Endothelial cell (in vitro differentiated cells): ENCODE data around the gene B4GALT1. TPM values are rescaled to one million over a fixed set of nuclear protein-coding genes. Genes with fewer than 3 reads are reported as not detected.

ENCODE experiments used
- DNase-seq: peaks from one replicate; pipeline ENCODE4 v3.0.0; 2021; ENCODE audit warnings: low spot score
- H3K27ac Mint-ChIP-seq: one replicate; pipeline ENCODE4 v1.8.0; 2021; ENCODE audit warnings: mixed read lengths, inconsistent platforms; ENCODE audit not compliant: unreplicated experiment
- H3K27me3 Mint-ChIP-seq: one replicate; pipeline ENCODE4 v1.8.0; 2021; ENCODE audit warnings: mild to moderate bottlenecking, moderate library complexity, mixed read lengths, inconsistent platforms; ENCODE audit not compliant: unreplicated experiment
- H3K36me3 Mint-ChIP-seq: one replicate; pipeline ENCODE4 v1.8.0; 2021; ENCODE audit warnings: mild to moderate bottlenecking, low read depth, mixed read lengths, inconsistent platforms; ENCODE audit not compliant: unreplicated experiment
- H3K4me1 Mint-ChIP-seq: one replicate; pipeline ENCODE4 v1.8.0; 2021; ENCODE audit warnings: mild to moderate bottlenecking, mixed read lengths, inconsistent platforms; ENCODE audit not compliant: unreplicated experiment
- H3K4me3 Mint-ChIP-seq: one replicate; pipeline ENCODE4 v1.8.0; 2021; ENCODE audit warnings: mild to moderate bottlenecking, mixed read lengths, inconsistent platforms; ENCODE audit not compliant: unreplicated experiment
- H3K9me3 Mint-ChIP-seq: one replicate; pipeline ENCODE4 v1.8.0; 2021; ENCODE audit warnings: mixed read lengths, inconsistent platforms; ENCODE audit not compliant: unreplicated experiment
- CTCF ChIP-seq: fragments of 200-600 bp; sonication (generic); IDR thresholded peaks from one replicate; pipeline ENCODE4 v1.5.0; 2021; ENCODE audit warnings: antibody characterized with exemption; ENCODE audit not compliant: unreplicated experiment
- long read RNA-seq: library from polyadenylated mRNA; unstranded; transcript quantifications from one replicate; pipeline ENCODE4 v2.0.0, GENCODE V29; 2020; ENCODE audit not compliant: unreplicated experiment
- total RNA-seq: library from RNA; stranded (reverse); fragmentation: NEBNext Ultra II Directional; extraction: Animal tissue kit (Norgen Biotek cat#: 25700); gene quantifications from one replicate; pipeline ENCODE4 v1.2.1, GENCODE V29; 2021; ENCODE audit not compliant: unreplicated experiment

B4GALT1 gene, protein sequence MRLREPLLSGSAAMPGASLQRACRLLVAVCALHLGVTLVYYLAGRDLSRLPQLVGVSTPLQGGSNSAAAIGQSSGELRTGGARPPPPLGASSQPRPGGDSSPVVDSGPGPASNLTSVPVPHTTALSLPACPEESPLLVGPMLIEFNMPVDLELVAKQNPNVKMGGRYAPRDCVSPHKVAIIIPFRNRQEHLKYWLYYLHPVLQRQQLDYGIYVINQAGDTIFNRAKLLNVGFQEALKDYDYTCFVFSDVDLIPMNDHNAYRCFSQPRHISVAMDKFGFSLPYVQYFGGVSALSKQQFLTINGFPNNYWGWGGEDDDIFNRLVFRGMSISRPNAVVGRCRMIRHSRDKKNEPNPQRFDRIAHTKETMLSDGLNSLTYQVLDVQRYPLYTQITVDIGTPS
- 86.7 TPM for total RNA-seq
- long read RNA-seq, full-length matches to known transcripts, result 1 of 18 reads
- long read RNA-seq, partial matches to known transcripts, result 1 of 18 reads
- long read RNA-seq, other reads (novel, unspliced or antisense), result 16 of 18 reads

DNA sequence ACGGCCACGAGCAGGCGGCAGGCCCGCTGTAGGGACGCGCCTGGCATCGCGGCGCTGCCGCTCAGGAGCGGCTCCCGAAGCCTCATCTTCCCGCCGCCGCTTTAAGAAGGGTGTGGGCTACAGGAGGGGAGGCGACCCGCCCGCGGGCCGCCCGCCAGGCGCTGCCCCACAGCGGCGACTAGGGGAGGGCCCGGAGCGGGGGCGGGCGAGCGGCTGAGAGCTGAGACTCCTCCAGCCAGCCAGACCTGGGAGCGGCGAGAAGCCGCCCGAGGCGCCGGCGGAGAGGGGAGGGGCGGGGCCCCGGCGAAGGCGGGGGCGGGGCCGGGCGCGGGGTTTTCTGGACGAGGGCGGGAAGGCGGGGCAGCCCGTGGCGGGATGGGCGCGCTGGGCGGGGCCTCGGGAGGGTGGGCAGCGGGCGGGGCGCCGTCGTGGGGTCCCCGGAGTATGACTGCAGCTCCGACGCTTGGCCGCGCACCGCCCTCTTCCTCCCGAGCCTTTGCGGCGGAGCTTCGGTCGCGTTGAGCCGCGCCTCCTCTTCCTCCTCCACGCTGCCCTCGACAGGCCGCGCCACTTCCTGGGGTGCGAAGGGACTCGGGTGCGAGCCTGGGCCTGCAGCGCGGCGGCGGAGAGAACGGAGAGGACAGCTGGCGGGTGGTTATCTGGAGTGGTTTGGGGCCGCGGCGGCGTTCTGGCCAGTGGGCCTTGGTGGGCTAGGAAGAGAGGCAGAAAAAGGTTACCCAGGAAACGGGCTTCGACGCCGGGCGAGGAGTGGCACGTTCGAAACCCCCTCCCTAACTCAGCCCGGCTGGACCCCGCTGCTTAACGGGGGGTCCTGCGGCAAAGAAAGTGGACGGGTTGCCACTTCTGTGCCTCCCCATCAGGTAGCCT, at the start of gene B4GALT1:
TSS of gene B4GALT1 (minus strand) at position 253 of the 888 bp plus-strand sequence. CDS start at position 86, 167 bp downstream.
- DNase-seq, result peak; percentile 98
- Mint-ChIP-seq H3K9me3 (no peaks in the 10 kb centered on the region), H3K36me3 (peaks cover 9% of the 10 kb centered on the region), H3K27ac (peak within 1 kb of the TSS; percentile 74), H3K4me1 (peaks cover 61% of the 10 kb centered on the region), H3K27me3 (peaks cover 20% of the 10 kb centered on the region), H3K4me3 (peak within 1 kb of the TSS; percentile 96)
- no peak for TF ChIP-seq CTCF

DNA sequence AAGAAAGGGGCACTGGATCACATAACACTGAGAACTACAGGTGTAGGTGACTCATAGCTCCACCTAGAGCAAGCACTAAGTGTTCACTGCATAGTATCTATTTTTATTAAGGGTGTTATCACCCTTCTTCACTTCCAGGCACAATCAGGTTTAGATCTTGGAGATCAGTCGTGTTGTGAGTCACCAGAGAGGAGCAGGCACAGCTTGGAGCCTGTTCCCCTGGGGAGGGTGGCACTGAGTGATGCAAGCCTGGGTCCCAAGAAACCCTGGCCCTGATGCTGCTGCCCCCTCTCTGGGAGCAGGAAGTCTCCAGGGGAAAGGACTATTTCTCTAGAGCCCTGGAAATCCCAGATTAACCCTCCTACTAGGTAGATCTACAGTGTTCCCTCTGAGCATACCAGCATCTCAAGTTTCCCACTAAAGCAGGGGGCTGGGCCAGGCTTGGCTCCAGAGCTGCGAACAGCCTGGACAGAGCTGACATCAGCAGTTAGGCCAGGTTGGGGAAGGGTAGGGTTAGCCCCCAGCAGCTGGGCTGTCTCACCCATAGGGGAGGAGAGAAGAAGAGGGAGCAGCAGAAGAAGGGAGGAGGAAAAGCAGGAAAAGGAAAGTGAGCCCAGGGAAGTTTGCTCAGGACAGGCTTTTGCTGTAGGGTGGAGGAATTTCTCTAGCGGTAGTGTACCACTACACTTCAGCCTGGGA, 44.7 kb upstream of the B4GALT1 start:
- DNase-seq, result no peak
- TF ChIP-seq CTCF, result no peak
- H3K36me3 Mint-ChIP-seq, result no peaks in the 10 kb centered on the region
- no peak overlapping the region for H3K4me3 Mint-ChIP-seq
- no peak overlapping the region for H3K27ac Mint-ChIP-seq
- no peaks in the 10 kb centered on the region for H3K27me3 Mint-ChIP-seq
- no peaks in the 10 kb centered on the region for H3K9me3 Mint-ChIP-seq
- H3K4me1 Mint-ChIP-seq, result peaks cover 3% of the 10 kb centered on the region

DNA sequence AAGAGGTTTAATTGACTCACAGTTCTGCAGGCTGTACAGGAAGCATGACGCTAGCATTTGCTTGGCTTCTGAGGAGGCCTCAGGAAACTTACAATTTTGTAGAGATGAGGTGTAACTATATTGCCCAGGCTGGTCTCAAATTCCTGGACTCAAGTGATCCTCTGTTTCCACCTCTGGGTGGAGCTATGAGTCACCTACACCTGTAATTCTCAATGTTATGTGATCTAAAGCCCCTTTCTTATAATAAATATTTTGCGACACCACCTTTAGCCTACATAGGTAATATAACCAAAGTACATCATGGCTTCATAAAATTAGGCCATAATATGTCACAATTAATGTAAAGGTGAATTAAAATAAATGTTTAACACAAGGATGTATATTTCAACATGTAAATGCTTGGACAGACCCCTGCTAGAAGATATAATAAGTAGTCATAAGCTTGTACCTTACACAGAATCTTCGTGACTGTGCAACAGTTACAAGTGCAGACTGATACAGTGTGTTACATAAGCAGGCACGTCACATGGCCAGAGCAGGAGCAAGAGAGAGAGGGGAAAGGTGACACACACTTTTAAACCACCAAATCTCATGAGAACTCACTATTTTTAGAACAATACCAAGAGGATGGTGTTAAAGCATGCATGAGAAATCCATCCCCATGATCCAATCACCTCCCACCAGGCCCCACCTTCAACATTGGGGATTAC, 43.0 kb upstream of the B4GALT1 start:
- no peaks in the 10 kb centered on the region for H3K36me3 Mint-ChIP-seq
- no peak for DNase-seq

DNA sequence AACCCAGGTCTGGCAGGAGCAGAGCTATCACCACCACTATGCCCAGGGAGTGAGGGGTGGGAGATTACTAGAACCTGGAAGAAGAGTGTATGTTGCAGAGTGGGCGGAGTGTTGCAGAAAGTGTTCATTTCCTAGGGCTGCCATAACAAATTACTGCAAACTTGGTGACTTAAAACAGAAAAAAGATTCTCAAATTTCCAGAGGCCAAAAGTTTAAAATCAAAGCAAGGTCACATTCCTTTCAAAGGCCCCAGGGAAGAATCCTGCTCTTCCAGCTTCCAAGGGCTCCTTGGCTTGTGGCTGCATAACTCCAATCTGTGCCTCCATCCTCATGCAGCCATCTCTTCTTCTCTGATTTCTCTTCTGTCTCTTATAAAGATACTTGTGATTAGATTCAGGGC, 42.3 kb upstream of the B4GALT1 start:
- H3K27me3 Mint-ChIP-seq, result no peaks in the 10 kb centered on the region
- no peak overlapping the region for H3K4me3 Mint-ChIP-seq
- H3K36me3 Mint-ChIP-seq, result no peaks in the 10 kb centered on the region
- peaks cover 3% of the 10 kb centered on the region for H3K4me1 Mint-ChIP-seq
- H3K27ac Mint-ChIP-seq, result no peak overlapping the region
- no peaks in the 10 kb centered on the region for H3K9me3 Mint-ChIP-seq
- DNase-seq, result no peak
- no peak for TF ChIP-seq CTCF

More for the DNA sequence above, 43.0 kb upstream of the B4GALT1 start:
- no peak for TF ChIP-seq CTCF
- Mint-ChIP-seq H3K4me1 (peaks cover 3% of the 10 kb centered on the region), H3K27me3 (no peaks in the 10 kb centered on the region), H3K27ac (no peak overlapping the region), H3K4me3 (no peak overlapping the region), H3K9me3 (no peaks in the 10 kb centered on the region)
